GM21619 (cell line): Measurements from ENCODE around the gene EEFSEC.

Experiments used
- ATAC-seq: cut with Tn5 transposase; IDR thresholded peaks from one replicate; pipeline ENCODE4 v1.9.1; 2021; ENCODE audit not compliant: unreplicated experiment

Gene EEFSEC

DNA sequence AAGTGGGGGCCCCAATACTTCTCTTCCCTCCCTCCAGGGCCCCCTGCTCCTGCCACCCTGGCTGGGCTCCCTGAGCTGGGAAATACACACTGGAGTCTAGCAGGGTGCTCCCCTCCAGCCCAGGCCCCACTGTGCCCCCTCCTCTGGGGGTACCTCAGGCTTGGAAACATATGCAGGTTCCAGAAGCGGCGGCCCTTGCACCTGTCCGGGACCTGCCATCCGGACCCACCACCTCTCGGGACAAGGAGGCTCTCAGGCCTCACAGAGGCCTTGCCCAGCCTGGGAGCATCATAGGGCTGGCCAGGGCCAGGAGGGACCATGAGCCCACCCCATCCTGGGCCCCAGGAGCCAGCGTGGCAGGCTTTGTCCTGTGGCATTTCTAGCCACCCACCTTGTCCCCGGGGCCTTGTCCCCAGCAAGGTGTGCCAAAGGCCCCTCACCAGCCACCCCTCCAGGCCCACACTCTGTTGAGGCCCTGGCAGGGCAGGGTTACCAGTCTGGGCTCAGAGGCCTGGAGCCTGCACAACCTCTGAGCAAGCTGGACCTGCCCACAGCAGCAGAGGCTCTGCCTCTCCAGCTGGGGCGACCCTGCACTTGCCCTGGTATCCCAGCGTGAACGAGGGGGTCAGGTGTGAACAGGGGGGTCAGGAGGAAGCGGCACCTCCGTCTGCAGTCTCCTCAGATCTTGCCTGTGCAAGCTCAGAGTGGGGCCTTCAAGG is 267.6 kb downstream of the EEFSEC start:
- no peak for ATAC-seq

- no peak for ATAC-seq
Observed at GRCh38 chr3:128421439-128421836, 268.2 kb downstream of the EEFSEC start.

DNA sequence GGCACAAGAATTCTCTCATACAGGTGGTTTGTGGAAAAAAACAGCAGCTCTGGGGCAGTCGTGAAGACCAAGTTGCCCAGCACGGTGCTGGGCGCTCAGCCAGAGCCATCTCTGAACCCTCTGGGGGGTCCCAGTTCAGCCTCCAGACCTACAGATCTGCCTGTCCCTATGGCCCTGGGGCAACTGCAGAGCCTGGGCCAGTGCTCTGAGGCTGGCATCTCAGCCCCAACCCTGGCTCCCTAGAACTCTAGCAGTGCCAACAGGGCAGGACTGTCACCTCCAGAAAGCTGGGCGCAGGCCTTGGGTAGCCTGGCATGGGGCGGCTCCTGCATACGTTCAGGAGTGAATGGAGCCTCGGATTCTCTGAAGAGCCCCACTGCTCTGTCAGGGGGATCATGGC is 268.7 kb downstream of the EEFSEC start:
- ATAC-seq, result no peak

DNA sequence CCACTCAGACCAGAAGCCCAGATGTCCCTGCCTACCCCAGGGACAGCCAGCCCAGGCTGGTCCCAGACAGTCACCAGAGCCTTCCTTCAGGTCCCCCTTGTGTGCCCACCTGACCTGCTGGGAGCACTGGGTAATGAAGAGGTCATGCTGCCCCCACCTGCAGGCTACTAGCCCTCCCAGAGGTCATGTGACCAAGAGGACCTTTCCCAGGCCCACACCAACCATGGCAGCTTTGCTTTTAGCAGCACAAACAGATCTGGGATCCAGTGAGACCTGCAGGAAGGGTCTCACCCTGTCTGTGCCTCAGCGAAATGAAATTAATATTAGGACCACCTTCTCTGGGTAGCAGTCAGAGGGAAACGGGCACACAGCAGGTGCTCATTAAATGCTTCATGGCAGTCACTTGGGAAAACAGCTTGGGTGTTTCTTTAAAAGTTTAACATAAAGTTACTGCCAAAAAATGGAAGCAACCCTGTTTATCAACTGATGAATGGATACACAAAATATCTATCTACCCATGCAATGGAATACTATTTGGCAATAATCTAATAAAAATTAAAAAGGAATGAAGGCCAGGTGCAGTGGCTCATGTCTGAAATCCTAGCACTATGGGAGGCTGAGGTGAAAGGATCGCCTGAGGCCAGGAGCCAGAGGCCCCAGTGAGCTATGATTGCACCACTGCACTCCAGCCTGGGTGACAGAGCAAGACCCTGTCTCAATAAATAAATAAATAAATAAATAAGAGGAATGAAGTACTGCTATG is 269.7 kb downstream of the EEFSEC start:
- no peak for ATAC-seq

DNA sequence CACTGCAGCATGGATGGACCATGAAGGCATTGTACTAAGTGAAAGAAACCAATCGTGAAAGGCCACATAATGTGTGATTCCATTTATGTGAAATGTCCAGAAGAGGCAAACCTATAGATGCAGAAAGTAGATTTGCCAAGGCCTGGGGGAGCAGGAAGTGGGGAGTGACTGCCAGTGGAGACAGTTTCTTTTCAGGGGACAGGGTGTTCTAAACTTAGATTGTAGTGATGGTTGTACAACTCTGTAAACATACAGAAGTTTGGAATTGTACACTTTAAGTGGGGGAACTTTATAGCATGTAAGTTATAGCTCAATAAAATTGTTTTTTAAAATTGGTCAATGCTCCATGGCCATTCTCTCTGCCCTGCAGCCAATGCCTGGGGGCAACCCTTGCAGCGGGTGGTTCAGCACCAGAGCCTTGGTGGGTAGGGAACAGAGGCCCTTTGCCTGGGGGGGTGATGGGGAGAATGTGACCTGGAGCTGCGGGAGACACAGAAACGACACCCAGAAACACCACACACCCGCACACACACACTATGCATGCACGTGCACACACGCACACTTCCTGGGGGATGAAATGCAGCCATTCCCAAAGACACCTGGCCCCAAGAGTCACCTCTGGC is 270.4 kb downstream of the EEFSEC start:
- ATAC-seq, result no peak

GRCh38 chr3:128424508-128425069 is 271.3 kb downstream of the EEFSEC start:
- no peak for ATAC-seq

DNA sequence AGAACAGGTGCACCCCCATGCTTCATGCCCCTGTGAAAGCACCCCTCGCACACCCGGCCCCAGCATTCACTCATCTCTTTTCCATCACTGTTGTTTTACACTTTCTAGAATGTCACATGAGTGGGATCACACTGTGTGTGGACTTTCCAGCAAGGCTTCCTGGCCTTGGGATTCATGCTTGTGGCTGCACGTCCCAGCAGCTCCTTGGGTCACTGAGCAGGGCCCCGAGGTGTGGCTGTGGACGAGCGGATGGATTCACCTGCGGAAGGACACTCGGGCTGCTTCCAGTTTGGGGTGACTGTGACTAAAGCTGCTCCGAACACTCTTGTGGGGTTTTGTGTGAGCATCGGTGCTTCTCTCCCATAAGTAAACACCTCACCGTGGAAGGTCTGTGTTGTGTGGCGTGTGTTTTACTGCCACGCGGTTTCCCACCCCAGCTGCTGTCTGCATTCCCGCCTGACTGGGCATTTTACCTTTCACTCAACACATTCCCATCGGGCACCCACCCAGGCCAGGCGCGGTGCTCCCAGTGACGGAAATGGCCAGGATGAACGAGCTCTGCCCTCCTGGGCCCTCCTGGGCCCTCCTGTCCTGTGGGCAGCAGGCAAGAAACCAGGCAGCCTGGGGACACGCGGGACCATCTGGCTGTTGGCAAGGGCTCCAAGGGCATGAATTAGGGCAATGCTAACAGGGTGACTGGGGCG is 272.0 kb downstream of the EEFSEC start:
- ATAC-seq, result no peak

GRCh38 chr3:128425846-128426127 is 272.5 kb downstream of the EEFSEC start:
- ATAC-seq, result no peak

DNA sequence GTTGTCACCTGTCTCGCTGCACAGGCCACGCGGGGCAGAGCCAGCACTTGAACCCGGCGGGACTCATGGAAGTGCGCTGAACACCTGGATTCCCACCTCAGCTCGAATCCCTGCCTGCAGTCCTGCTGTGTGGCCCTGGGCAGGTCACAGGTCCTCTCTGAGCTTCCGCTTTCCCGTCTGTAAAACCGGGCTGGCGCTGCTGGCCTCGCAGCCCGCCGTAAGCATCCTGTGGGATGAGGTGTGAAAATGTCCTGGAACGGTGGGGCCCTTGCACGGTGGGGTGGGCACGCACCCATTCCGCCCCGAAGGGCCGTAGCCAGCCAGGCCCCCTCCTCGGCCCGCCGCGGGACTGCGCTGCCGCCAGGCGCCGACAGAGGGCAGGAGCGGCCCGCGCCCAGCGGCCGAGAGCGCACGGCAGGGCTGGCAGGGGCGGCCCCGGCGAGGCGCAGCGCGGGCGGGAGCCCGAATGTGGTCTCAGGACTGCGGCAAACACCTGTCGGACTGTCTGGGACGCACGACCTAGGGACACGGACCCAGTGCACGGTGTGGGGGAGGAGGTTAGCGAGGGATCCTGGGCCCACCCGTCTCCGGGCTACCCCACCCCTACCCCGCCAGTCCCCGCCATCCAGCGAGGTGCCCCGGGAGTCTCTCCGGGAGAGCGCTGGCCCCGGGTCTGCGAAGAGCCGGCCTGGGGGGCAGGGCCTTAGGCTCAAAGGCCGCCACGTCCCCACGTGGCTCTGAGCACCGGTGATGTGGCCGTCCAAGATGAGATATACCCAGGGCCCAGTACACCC is 273.0 kb downstream of the EEFSEC start:
- ATAC-seq, result peak; percentile 77

- no peak for ATAC-seq
Observed at GRCh38 chr3:128427175-128427857, 274.0 kb downstream of the EEFSEC start.

DNA sequence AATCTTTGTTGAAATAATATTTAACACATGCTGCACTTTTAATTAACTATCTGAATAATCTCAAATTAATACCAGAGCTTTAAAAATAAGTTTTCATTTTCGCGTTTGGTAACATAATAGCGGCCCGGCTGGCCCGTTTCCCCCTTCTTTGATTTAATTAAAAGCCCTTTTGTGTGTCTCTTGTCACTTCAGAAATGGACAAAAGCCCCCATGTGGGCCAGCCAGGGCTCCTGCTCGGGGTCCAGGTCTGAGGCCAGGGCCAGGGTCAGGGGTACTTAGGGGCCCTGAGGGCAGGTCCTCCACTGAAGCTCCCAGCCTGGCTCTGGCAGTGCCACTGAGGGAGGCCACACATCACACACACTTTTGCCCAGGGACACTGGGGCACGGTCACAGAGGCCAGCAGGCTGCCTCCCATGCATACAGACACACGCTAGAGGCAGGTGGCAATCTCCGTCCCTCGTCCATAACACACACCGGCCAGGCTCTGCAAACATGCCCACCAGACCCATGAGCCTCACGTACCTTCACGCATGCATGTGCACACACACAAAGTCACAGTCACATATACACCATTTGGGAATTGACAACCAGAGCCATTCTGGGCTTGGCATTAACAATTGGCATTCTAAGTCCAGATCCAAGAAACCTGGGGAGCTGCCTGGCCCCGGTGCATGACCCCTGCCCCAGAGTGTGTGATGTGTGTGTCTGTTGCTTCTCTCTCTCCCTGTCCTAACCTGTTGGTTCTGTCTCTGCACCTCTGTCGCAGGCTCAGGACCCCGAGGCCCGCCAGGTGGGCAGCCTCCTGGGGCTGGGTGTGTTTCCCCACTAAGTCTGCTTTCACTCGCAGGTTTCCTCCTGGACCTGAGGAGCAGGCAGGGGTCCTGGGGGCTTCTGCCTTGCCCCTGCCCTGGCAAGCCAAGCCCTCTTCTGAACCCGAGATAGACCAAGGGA is 274.9 kb downstream of the EEFSEC start:
- no peak for ATAC-seq

- ATAC-seq, result no peak
Observed at GRCh38 chr3:128429275-128429674, 276.0 kb downstream of the EEFSEC start.

GRCh38 chr3:128429751-128430150 is 276.5 kb downstream of the EEFSEC start:
- ATAC-seq, result no peak

- ATAC-seq, result no peak
Observed at GRCh38 chr3:128430301-128430700, 277.0 kb downstream of the EEFSEC start.

DNA sequence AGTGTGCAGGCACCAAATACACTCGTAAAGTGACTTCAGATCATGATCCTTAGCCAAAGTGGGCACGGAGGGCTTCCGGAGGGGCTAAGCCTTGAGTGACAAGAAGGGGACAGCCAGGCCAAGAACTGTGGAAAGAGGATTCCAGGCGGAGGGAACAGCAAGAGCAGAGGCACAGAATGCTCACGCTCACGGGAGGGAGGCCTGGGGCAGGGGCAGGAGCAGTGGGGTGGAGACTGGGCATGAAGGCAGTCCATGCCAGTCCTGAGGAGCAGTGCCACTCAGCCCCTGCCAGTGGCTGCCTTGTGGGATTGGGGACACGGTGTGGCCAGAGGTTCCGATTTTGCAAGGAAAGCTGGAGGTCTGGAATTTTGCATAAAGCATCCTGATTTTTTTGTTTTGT is 277.4 kb downstream of the EEFSEC start:
- no peak for ATAC-seq

- ATAC-seq, result no peak
Observed at GRCh38 chr3:128431803-128432300, 278.6 kb downstream of the EEFSEC start.

GRCh38 chr3:128432301-128432970 is 279.2 kb downstream of the EEFSEC start:
- ATAC-seq, result no peak
